ENCODE data around the gene MTA3. TPM values are rescaled to one million over a fixed set of nuclear protein-coding genes. Genes with fewer than 3 reads are reported as not detected.

The MTA3 gene
- polyA plus RNA-seq, 1 donor from 2014 or later, result 11.2 TPM

GRCh38 chr2:42562474-42563144 lies 5.8 kb upstream of the MTA3 start:
- no peak overlapping the region for H2AFZ ChIP-seq (ENCODE audit: low read depth, low read length)
- H3K9me3 ChIP-seq (ENCODE audit: low read length), result no peaks in the 10 kb centered on the region
- no peak overlapping the region for H3K4me2 ChIP-seq (ENCODE audit: low read length)
- no peak overlapping the region for H3K27ac ChIP-seq (ENCODE audit: low read length)
- H4K20me1 ChIP-seq (ENCODE audit: insufficient read depth), result no peaks in the 10 kb centered on the region
- no peaks in the 10 kb centered on the region for H3K79me2 ChIP-seq (replicated peaks; ENCODE audit: insufficient read depth, low read length)
- no peaks in the 10 kb centered on the region for H3K27me3 ChIP-seq (ENCODE audit: insufficient read depth, low read depth, low read length)
- H3K9me2 ChIP-seq (ENCODE audit: insufficient read depth, low read length), result no peaks in the 10 kb centered on the region
- H3K4me3 ChIP-seq (ENCODE audit: low read length), result no peak overlapping the region
- TF ChIP-seq SMC3 (conservative IDR thresholded peaks at IDR 0.05; ENCODE audit: poor library complexity) (no peak), EP300 (conservative IDR thresholded peaks at IDR 0.05; ENCODE audit: poor library complexity, severe bottlenecking) (no peak)
- H3K9ac ChIP-seq (ENCODE audit: low read length), result no peak overlapping the region
- peaks cover 3% of the 10 kb centered on the region for H3F3A ChIP-seq (ENCODE audit: insufficient read depth, low read length, poor library complexity, severe bottlenecking)
- no peaks in the 10 kb centered on the region for H3K36me3 ChIP-seq (ENCODE audit: insufficient read depth, low read length)

DNA sequence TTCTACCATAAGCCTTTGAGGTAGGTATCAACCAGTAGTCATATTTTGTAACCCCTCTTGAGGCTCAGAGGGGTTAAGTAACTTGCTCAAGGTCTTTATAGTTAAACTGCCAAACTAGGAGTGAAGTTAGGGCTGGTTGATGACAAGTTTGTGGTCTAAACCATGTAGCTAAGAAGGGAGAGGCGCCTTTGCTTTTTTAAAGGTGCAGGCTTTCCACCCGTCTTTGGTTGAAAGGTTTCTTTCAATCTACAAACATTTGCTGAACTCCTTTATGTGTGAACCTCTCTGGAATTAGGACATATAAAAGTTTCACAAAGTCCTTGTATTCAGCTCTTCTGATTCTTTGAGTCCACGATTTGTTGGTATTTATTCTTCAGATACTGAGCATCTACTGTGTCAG lies 2.4 kb upstream of the MTA3 start:
- Histone ChIP-seq H3F3A (ENCODE audit: insufficient read depth, low read length, poor library complexity, severe bottlenecking) (peaks cover 3% of the 10 kb centered on the region), H3K9ac (ENCODE audit: low read length) (no peak overlapping the region), H3K9me3 (ENCODE audit: low read length) (no peaks in the 10 kb centered on the region), H3K36me3 (ENCODE audit: insufficient read depth, low read length) (no peaks in the 10 kb centered on the region), H3K79me2 (replicated peaks; ENCODE audit: insufficient read depth, low read length) (no peaks in the 10 kb centered on the region), H2AFZ (ENCODE audit: low read depth, low read length) (no peak overlapping the region), H3K4me3 (ENCODE audit: low read length) (no peak overlapping the region), H4K20me1 (ENCODE audit: insufficient read depth) (no peaks in the 10 kb centered on the region), H3K27me3 (ENCODE audit: insufficient read depth, low read depth, low read length) (no peaks in the 10 kb centered on the region), H3K27ac (ENCODE audit: low read length) (no peak overlapping the region), H3K9me2 (ENCODE audit: insufficient read depth, low read length) (no peaks in the 10 kb centered on the region), H3K4me2 (ENCODE audit: low read length) (no peak overlapping the region)
- TF ChIP-seq TAF1 (IDR thresholded peaks at IDR 0.05; ENCODE audit: low read depth), result no peak
- TF ChIP-seq POLR2AphosphoS5 (IDR thresholded peaks at IDR 0.05), result no peak
- no peak for TF ChIP-seq MXI1 (conservative IDR thresholded peaks at IDR 0.05; ENCODE audit: poor library complexity, severe bottlenecking)
- TF ChIP-seq EP300 (conservative IDR thresholded peaks at IDR 0.05; ENCODE audit: poor library complexity, severe bottlenecking), result no peak
- TF ChIP-seq EZH2 (IDR thresholded peaks at IDR 0.05; ENCODE audit: borderline replicate concordance, insufficient read depth, low read length, poor library complexity, severe bottlenecking), result no peak
- TF ChIP-seq, protein P1, sequence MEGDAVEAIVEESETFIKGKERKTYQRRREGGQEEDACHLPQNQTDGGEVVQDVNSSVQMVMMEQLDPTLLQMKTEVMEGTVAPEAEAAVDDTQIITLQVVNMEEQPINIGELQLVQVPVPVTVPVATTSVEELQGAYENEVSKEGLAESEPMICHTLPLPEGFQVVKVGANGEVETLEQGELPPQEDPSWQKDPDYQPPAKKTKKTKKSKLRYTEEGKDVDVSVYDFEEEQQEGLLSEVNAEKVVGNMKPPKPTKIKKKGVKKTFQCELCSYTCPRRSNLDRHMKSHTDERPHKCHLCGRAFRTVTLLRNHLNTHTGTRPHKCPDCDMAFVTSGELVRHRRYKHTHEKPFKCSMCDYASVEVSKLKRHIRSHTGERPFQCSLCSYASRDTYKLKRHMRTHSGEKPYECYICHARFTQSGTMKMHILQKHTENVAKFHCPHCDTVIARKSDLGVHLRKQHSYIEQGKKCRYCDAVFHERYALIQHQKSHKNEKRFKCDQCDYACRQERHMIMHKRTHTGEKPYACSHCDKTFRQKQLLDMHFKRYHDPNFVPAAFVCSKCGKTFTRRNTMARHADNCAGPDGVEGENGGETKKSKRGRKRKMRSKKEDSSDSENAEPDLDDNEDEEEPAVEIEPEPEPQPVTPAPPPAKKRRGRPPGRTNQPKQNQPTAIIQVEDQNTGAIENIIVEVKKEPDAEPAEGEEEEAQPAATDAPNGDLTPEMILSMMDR (IDR thresholded peaks at IDR 0.05; ENCODE audit: poor library complexity, severe bottlenecking), result no peak
- TF ChIP-seq SMC3 (conservative IDR thresholded peaks at IDR 0.05; ENCODE audit: poor library complexity), result no peak
- TF ChIP-seq, protein P2, sequence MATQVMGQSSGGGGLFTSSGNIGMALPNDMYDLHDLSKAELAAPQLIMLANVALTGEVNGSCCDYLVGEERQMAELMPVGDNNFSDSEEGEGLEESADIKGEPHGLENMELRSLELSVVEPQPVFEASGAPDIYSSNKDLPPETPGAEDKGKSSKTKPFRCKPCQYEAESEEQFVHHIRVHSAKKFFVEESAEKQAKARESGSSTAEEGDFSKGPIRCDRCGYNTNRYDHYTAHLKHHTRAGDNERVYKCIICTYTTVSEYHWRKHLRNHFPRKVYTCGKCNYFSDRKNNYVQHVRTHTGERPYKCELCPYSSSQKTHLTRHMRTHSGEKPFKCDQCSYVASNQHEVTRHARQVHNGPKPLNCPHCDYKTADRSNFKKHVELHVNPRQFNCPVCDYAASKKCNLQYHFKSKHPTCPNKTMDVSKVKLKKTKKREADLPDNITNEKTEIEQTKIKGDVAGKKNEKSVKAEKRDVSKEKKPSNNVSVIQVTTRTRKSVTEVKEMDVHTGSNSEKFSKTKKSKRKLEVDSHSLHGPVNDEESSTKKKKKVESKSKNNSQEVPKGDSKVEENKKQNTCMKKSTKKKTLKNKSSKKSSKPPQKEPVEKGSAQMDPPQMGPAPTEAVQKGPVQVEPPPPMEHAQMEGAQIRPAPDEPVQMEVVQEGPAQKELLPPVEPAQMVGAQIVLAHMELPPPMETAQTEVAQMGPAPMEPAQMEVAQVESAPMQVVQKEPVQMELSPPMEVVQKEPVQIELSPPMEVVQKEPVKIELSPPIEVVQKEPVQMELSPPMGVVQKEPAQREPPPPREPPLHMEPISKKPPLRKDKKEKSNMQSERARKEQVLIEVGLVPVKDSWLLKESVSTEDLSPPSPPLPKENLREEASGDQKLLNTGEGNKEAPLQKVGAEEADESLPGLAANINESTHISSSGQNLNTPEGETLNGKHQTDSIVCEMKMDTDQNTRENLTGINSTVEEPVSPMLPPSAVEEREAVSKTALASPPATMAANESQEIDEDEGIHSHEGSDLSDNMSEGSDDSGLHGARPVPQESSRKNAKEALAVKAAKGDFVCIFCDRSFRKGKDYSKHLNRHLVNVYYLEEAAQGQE (IDR thresholded peaks at IDR 0.05; ENCODE audit: borderline replicate concordance), result no peak
- TF ChIP-seq RAD21 (conservative IDR thresholded peaks at IDR 0.05), result no peak

Data from neural cell (in vitro differentiated cells).